HG03095 (cell line): ENCODE measurements around the gene BOD1L1.

Experiments used
- ATAC-seq: cut with Tn5 transposase; IDR thresholded peaks from one replicate; pipeline ENCODE4 v1.9.1; 2021; ENCODE audit warnings: moderate library complexity; ENCODE audit not compliant: unreplicated experiment

BOD1L1 gene

GRCh38 chr4:13540446-13541175 lies 86.9 kb downstream of the BOD1L1 start:
- no peak for ATAC-seq

- no peak for ATAC-seq
These were observed 87.7 kb downstream of the BOD1L1 start for GRCh38 chr4:13539619-13540445.

GRCh38 chr4:13539047-13539618 lies 88.4 kb downstream of the BOD1L1 start:
- ATAC-seq, result no peak

- no peak for ATAC-seq
These were observed 89.0 kb downstream of the BOD1L1 start for GRCh38 chr4:13538427-13538973.

GRCh38 chr4:13537832-13538177 lies 89.7 kb downstream of the BOD1L1 start:
- no peak for ATAC-seq

GRCh38 chr4:13537011-13537831 lies 90.3 kb downstream of the BOD1L1 start:
- no peak for ATAC-seq

GRCh38 chr4:13536607-13537006 lies 90.9 kb downstream of the BOD1L1 start:
- no peak for ATAC-seq

GRCh38 chr4:13535708-13536361 lies 91.7 kb downstream of the BOD1L1 start:
- ATAC-seq, result no peak

GRCh38 chr4:13535118-13535517 lies 92.4 kb downstream of the BOD1L1 start:
- ATAC-seq, result no peak

GRCh38 chr4:13534344-13535063 lies 93.0 kb downstream of the BOD1L1 start:
- no peak for ATAC-seq

GRCh38 chr4:13533670-13534343 lies 93.7 kb downstream of the BOD1L1 start:
- ATAC-seq, result no peak

- no peak for ATAC-seq
These were observed 95.9 kb downstream of the BOD1L1 start for GRCh38 chr4:13531625-13531998.

GRCh38 chr4:13530823-13531624 lies 96.5 kb downstream of the BOD1L1 start:
- ATAC-seq, result no peak

- ATAC-seq, result no peak
These were observed 98.2 kb downstream of the BOD1L1 start for GRCh38 chr4:13529128-13529919.

GRCh38 chr4:13528821-13529127 lies 98.8 kb downstream of the BOD1L1 start:
- ATAC-seq, result no peak

GRCh38 chr4:13527981-13528820 lies 99.3 kb downstream of the BOD1L1 start:
- ATAC-seq, result peak; percentile 83
